ENCODE measurements around the gene INPP5D.

Gene INPP5D

DNA sequence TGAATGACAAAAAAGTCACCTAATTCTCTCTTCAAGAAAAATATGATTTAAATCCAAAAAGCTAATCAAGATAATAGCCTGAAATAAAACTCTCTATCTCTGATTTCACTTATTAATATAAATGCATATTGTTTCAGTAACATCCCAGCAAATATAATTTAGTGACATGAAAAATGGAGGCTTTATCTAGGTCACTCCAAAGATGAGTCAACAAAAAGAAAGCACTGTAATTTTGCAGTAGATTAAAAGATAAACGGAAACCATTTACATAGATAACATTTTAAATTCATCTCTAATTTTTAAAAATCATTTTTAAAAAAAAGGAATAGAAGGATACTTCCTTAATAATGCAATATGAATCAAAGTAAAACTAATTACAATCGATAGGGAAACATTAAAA is 76.9 kb downstream of the INPP5D start:
- TF ChIP-seq NFIC (IDR thresholded peaks at IDR 0.05): no peak
- TF ChIP-seq, protein P1, sequence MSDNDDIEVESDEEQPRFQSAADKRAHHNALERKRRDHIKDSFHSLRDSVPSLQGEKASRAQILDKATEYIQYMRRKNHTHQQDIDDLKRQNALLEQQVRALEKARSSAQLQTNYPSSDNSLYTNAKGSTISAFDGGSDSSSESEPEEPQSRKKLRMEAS (IDR thresholded peaks at IDR 0.05): no peak
- TF ChIP-seq TEAD4 (IDR thresholded peaks at IDR 0.05): no peak
- no peak for TF ChIP-seq EP300 (IDR thresholded peaks at IDR 0.05; ENCODE audit: borderline replicate concordance)
- no peak for TF ChIP-seq TAF1 (IDR thresholded peaks at IDR 0.05; ENCODE audit: low read depth)
- no peak for TF ChIP-seq CREB1 (IDR thresholded peaks at IDR 0.05; ENCODE audit: low read depth)
- no peak for TF ChIP-seq TCF12 (IDR thresholded peaks at IDR 0.05; ENCODE audit: low read depth)
- TF ChIP-seq CEBPB (IDR thresholded peaks at IDR 0.05): no peak
- TF ChIP-seq, protein P2, sequence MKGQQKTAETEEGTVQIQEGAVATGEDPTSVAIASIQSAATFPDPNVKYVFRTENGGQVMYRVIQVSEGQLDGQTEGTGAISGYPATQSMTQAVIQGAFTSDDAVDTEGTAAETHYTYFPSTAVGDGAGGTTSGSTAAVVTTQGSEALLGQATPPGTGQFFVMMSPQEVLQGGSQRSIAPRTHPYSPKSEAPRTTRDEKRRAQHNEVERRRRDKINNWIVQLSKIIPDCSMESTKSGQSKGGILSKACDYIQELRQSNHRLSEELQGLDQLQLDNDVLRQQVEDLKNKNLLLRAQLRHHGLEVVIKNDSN (IDR thresholded peaks at IDR 0.05): no peak
- no peak for TF ChIP-seq YY1 (IDR thresholded peaks at IDR 0.05; ENCODE audit: low read depth)
- no peak for TF ChIP-seq EGR1 (IDR thresholded peaks at IDR 0.05)
- no peak for TF ChIP-seq RAD21 (IDR thresholded peaks at IDR 0.05; ENCODE audit: low read depth)
- TF ChIP-seq, protein P3, sequence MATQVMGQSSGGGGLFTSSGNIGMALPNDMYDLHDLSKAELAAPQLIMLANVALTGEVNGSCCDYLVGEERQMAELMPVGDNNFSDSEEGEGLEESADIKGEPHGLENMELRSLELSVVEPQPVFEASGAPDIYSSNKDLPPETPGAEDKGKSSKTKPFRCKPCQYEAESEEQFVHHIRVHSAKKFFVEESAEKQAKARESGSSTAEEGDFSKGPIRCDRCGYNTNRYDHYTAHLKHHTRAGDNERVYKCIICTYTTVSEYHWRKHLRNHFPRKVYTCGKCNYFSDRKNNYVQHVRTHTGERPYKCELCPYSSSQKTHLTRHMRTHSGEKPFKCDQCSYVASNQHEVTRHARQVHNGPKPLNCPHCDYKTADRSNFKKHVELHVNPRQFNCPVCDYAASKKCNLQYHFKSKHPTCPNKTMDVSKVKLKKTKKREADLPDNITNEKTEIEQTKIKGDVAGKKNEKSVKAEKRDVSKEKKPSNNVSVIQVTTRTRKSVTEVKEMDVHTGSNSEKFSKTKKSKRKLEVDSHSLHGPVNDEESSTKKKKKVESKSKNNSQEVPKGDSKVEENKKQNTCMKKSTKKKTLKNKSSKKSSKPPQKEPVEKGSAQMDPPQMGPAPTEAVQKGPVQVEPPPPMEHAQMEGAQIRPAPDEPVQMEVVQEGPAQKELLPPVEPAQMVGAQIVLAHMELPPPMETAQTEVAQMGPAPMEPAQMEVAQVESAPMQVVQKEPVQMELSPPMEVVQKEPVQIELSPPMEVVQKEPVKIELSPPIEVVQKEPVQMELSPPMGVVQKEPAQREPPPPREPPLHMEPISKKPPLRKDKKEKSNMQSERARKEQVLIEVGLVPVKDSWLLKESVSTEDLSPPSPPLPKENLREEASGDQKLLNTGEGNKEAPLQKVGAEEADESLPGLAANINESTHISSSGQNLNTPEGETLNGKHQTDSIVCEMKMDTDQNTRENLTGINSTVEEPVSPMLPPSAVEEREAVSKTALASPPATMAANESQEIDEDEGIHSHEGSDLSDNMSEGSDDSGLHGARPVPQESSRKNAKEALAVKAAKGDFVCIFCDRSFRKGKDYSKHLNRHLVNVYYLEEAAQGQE (IDR thresholded peaks at IDR 0.05; ENCODE audit: low read depth): no peak
- TF ChIP-seq ZBTB7A (IDR thresholded peaks at IDR 0.05; ENCODE audit: low read depth): no peak
- TF ChIP-seq FOXM1 (IDR thresholded peaks at IDR 0.05; ENCODE audit: borderline replicate concordance, low read depth): no peak

DNA sequence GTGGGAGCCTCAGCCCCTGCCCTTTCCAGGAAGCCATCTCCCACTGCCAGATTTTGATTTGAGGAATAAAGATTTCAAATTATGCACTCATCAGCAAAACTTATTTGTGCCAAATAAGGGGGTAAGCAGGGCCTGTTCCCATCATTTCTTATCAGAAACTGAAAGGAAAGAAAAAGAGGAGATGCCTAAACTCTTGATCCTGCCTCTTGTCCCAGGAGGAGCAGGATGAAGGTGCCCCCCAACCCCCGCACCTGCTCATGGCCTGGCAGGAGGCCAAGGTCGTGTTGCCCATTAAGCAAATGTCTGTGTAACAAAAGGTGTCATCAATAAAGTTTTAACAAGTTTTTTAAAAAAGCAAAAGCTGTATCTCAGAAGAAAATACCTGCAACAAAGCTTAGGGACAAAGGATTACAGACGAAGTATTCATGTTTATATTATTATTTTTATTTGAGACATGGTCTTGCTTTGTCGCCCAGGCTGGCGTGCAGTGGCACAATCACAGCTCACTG is 80.0 kb downstream of the INPP5D start:
- no peak for TF ChIP-seq NFIC (IDR thresholded peaks at IDR 0.05)
- TF ChIP-seq ZBTB7A (IDR thresholded peaks at IDR 0.05; ENCODE audit: low read depth): no peak
- TF ChIP-seq EGR1 (IDR thresholded peaks at IDR 0.05): no peak

DNA sequence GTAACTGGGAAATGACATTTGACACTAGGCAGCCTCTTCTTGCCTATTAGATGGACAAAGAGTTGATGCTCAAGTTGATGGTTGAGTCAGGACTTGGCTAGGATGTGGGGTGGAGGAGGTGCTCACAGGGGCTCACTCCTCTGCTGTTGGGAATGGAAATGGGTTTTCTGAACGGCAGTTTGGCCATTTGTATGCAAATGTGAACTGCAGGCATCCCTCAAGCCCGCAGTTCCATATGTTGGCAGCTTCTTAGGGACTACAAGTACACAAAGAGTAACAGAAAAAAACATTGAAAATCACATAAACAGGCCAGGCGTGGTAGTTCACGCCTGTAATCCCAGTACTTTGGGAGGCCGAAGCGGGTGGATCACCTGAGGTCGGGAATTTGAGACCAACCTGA is 80.8 kb downstream of the INPP5D start:
- TF ChIP-seq EP300 (IDR thresholded peaks at IDR 0.05; ENCODE audit: borderline replicate concordance) (no peak), TCF12 (IDR thresholded peaks at IDR 0.05; ENCODE audit: low read depth) (no peak), EGR1 (IDR thresholded peaks at IDR 0.05) (no peak), YY1 (IDR thresholded peaks at IDR 0.05; ENCODE audit: low read depth) (no peak), TAF1 (IDR thresholded peaks at IDR 0.05; ENCODE audit: low read depth) (no peak), TEAD4 (IDR thresholded peaks at IDR 0.05) (no peak), RAD21 (IDR thresholded peaks at IDR 0.05; ENCODE audit: low read depth) (no peak), CEBPB (IDR thresholded peaks at IDR 0.05) (no peak), NFIC (IDR thresholded peaks at IDR 0.05) (no peak), FOXM1 (IDR thresholded peaks at IDR 0.05; ENCODE audit: borderline replicate concordance, low read depth) (no peak)
- TF ChIP-seq, protein P2 (IDR thresholded peaks at IDR 0.05): no peak

DNA sequence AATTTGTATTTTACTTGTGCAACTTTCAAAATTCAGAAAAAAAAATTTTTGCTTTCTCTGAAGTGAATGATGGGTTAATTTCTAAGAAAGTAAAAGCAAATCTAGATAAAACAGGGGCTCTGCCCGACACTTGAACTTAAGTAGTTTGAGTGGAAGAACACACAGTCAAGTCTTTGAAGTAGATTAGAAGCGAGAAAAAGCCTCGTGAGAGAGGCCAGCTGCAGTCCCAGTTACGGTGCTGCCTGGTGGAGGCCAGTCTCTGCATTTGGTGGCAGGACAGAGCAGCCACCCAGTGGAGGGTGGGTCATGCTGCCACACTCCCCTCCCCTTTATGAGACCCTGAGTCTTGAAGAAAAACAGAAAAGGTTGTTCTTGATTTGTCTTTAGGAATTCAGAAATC is 81.8 kb downstream of the INPP5D start:
- TF ChIP-seq NFIC (IDR thresholded peaks at IDR 0.05) (no peak), CREB1 (IDR thresholded peaks at IDR 0.05; ENCODE audit: low read depth) (no peak), EP300 (IDR thresholded peaks at IDR 0.05; ENCODE audit: borderline replicate concordance) (no peak), FOXM1 (IDR thresholded peaks at IDR 0.05; ENCODE audit: borderline replicate concordance, low read depth) (no peak), TEAD4 (IDR thresholded peaks at IDR 0.05) (no peak), TCF12 (IDR thresholded peaks at IDR 0.05; ENCODE audit: low read depth) (no peak)
- TF ChIP-seq, protein P3 (IDR thresholded peaks at IDR 0.05; ENCODE audit: low read depth): no peak
- TF ChIP-seq, protein P1 (IDR thresholded peaks at IDR 0.05): no peak

DNA sequence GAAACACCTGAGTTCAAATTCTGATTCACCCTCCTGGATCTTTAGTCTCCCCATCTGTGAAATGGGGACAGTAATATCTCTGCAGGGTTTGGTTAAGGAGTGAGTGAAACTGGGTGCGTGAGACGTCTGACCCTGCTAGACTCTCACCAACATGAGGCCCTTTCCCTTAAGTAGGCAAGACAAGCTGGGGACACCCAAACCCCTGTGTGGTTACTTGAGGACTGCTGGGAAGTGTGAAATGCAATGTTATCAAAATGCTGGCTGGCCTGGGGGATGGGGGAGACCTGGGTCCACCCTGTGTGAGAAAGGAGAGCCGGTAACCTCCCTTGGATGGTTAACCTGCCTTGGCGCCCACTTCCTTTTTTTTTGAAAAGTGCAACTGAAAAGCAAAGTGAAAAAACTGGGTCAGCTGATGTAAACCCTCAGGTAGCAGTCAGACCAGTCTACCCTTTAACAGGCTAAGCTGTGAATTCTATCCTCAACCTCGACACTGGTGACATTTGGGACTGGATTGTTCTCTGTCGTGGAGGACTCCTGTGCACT is 82.3 kb downstream of the INPP5D start:
- TF ChIP-seq TEAD4 (IDR thresholded peaks at IDR 0.05) (no peak), CEBPB (IDR thresholded peaks at IDR 0.05) (no peak), TAF1 (IDR thresholded peaks at IDR 0.05; ENCODE audit: low read depth) (no peak)
- TF ChIP-seq, protein P3 (IDR thresholded peaks at IDR 0.05; ENCODE audit: low read depth): no peak
